ENCODE measurements around the gene PI16. TPM values are rescaled to one million over a fixed set of nuclear protein-coding genes. Genes with fewer than 3 reads are reported as not detected.

Gene PI16
- polyA plus RNA-seq, 1 donor from 2014 or later: not detected

GRCh38 chr6:36970892-36971842 is 16.6 kb downstream of the PI16 start:
- Histone ChIP-seq H3K4me3 (ENCODE audit: low read length) (no peak overlapping the region), H3K36me3 (ENCODE audit: insufficient read depth, low read length) (peaks cover 3% of the 10 kb centered on the region), H3K9me2 (ENCODE audit: insufficient read depth, low read length) (no peaks in the 10 kb centered on the region), H3K9me3 (ENCODE audit: low read length) (no peaks in the 10 kb centered on the region), H4K20me1 (ENCODE audit: insufficient read depth) (no peaks in the 10 kb centered on the region), H3K9ac (ENCODE audit: low read length) (no peak overlapping the region), H3K79me2 (replicated peaks; ENCODE audit: insufficient read depth, low read length) (no peaks in the 10 kb centered on the region), H3K4me2 (ENCODE audit: low read length) (no peak overlapping the region), H3F3A (ENCODE audit: insufficient read depth, low read length, poor library complexity, severe bottlenecking) (no peaks in the 10 kb centered on the region), H2AFZ (ENCODE audit: low read depth, low read length) (no peak overlapping the region), H3K27me3 (ENCODE audit: insufficient read depth, low read depth, low read length) (no peaks in the 10 kb centered on the region), H3K27ac (ENCODE audit: low read length) (no peak overlapping the region)
- no peak for TF ChIP-seq TAF1 (IDR thresholded peaks at IDR 0.05; ENCODE audit: low read depth)
- no peak for TF ChIP-seq EP300 (conservative IDR thresholded peaks at IDR 0.05; ENCODE audit: poor library complexity, severe bottlenecking)
- no peak for TF ChIP-seq MXI1 (conservative IDR thresholded peaks at IDR 0.05; ENCODE audit: poor library complexity, severe bottlenecking)
- no peak for TF ChIP-seq POLR2AphosphoS5 (IDR thresholded peaks at IDR 0.05)
- TF ChIP-seq SMC3 (conservative IDR thresholded peaks at IDR 0.05; ENCODE audit: poor library complexity): no peak
- no peak for TF ChIP-seq EZH2 (IDR thresholded peaks at IDR 0.05; ENCODE audit: borderline replicate concordance, insufficient read depth, low read length, poor library complexity, severe bottlenecking)
- TF ChIP-seq REST (IDR thresholded peaks at IDR 0.05; ENCODE audit: borderline replicate concordance): no peak
- no peak for TF ChIP-seq RAD21 (conservative IDR thresholded peaks at IDR 0.05)
- no peak for TF ChIP-seq CTCF (IDR thresholded peaks at IDR 0.05; ENCODE audit: poor library complexity, severe bottlenecking)

- Histone ChIP-seq H3K9ac (ENCODE audit: low read length) (no peak overlapping the region), H3K4me3 (ENCODE audit: low read length) (no peak overlapping the region), H2AFZ (ENCODE audit: low read depth, low read length) (no peak overlapping the region), H3K27me3 (ENCODE audit: insufficient read depth, low read depth, low read length) (no peaks in the 10 kb centered on the region), H3K79me2 (replicated peaks; ENCODE audit: insufficient read depth, low read length) (no peaks in the 10 kb centered on the region), H3F3A (ENCODE audit: insufficient read depth, low read length, poor library complexity, severe bottlenecking) (no peaks in the 10 kb centered on the region), H3K4me2 (ENCODE audit: low read length) (no peak overlapping the region), H3K9me3 (ENCODE audit: low read length) (no peaks in the 10 kb centered on the region), H3K36me3 (ENCODE audit: insufficient read depth, low read length) (peaks cover 3% of the 10 kb centered on the region), H3K27ac (ENCODE audit: low read length) (no peak overlapping the region), H4K20me1 (ENCODE audit: insufficient read depth) (no peaks in the 10 kb centered on the region), H3K9me2 (ENCODE audit: insufficient read depth, low read length) (no peaks in the 10 kb centered on the region)
- TF ChIP-seq POLR2AphosphoS5 (IDR thresholded peaks at IDR 0.05) (no peak), RAD21 (conservative IDR thresholded peaks at IDR 0.05) (no peak), CTCF (IDR thresholded peaks at IDR 0.05; ENCODE audit: poor library complexity, severe bottlenecking) (no peak), REST (IDR thresholded peaks at IDR 0.05; ENCODE audit: borderline replicate concordance) (no peak), MXI1 (conservative IDR thresholded peaks at IDR 0.05; ENCODE audit: poor library complexity, severe bottlenecking) (no peak), EZH2 (IDR thresholded peaks at IDR 0.05; ENCODE audit: borderline replicate concordance, insufficient read depth, low read length, poor library complexity, severe bottlenecking) (no peak), EP300 (conservative IDR thresholded peaks at IDR 0.05; ENCODE audit: poor library complexity, severe bottlenecking) (no peak), TAF1 (IDR thresholded peaks at IDR 0.05; ENCODE audit: low read depth) (no peak), SMC3 (conservative IDR thresholded peaks at IDR 0.05; ENCODE audit: poor library complexity) (no peak)
These were observed 17.6 kb downstream of the PI16 start for GRCh38 chr6:36971921-36972673.

Data from neural cell (in vitro differentiated cells).